NK-92 (cell line): ENCODE data around the gene SLIT3.

Experiments
- DNase-seq: peaks from one replicate; lab custom pipeline; 2025; ENCODE audit not compliant: unreplicated experiment; lab: John Stamatoyannopoulos, UW

Gene SLIT3

DNA sequence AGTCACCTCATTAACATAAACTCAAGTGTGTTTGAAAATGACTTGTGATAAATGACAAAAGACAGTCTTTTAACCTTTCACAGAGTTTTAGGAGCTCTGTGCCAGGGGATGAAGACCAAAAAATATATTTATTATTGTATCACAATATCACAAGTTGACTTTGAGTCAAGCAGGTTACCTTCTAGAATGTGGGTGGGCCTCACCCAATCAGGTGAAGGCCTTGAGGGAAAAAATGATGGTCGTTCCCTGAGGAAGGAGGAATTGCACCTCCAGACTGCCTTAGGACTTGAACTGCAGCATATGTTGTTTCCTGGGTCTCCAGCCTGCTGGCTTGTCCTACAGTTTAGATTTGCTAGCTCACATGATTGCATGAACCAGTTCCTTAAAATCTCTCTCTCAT lies 680.1 kb downstream of the SLIT3 start:
- no peak for DNase-seq

DNA sequence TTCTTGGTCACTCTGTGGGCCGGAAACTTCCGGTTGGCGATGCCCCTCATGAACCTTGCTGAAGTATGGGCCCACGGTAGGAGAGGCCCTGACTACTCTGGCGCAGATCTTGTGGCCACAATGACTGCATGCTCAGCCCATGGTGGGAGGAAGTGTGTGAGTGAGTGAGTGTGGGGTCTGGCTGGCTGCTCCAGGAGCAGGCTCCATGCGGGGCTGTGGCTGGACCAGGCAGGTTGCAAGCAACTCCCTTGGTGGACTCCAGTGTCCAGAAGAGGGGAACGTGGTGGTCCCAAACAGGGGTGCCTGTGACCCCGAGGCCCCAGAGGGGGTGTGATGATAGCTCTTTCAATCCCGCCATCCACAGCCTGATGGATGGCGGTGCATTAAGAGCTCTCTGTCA lies 686.3 kb downstream of the SLIT3 start:
- DNase-seq = no peak

DNA sequence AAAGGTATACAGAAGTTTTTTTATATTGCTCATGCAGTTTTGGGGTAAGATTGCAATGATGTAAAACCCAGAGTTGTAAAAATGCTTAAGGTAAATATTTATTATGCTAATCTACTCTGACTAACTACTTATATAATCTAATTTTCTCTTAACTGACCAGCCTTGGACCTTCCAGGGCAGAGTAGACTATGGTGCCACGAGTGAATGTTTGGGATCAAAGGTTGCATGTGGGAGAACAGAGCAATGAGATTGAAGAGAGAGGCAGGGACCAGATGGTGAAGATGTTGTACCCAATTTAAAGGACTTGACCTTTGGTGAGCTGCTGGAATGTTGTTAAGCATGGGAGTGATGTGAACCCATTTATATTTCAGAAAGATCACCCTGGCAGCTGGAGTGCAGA lies 686.9 kb downstream of the SLIT3 start:
- DNase-seq = no peak

GRCh38 chr5:168613396-168613795 lies 687.5 kb downstream of the SLIT3 start:
- DNase-seq = no peak

- DNase-seq = no peak
These were observed 687.9 kb downstream of the SLIT3 start for GRCh38 chr5:168612996-168613395.

GRCh38 chr5:168612123-168612522 lies 688.8 kb downstream of the SLIT3 start:
- DNase-seq = no peak
